Left ventricle myocardium superior (tissue), 1 donor: ENCODE measurements around the gene LGR6. TPM values are rescaled to one million over a fixed set of nuclear protein-coding genes. Genes with fewer than 3 reads are reported as not detected.

Experiments used
- total RNA-seq: library from RNA; stranded (reverse); fragmentation: NEBNext Ultra II Directional; extraction: Animal tissue kit (Norgen Biotek cat#: 25700); gene quantifications from one replicate; pipeline ENCODE4 v1.2.1, GENCODE V29; 2021
- donor health status: DM: no; HTN: yes; CAD: no; lungs with severe emphysema.

Gene LGR6
- total RNA-seq, 1 donor from 2014 or later: 2.9 TPM

Other genes starting within 250 kb of the LGR6 start
- gene LMOD1, start 247.3 kb upstream of the LGR6 start, total RNA-seq: 8.0 TPM
- gene TIMM17A, start 238.3 kb upstream of the LGR6 start, total RNA-seq: 79.0 TPM
- 11.6 TPM for gene RNPEP, start 211.2 kb upstream of the LGR6 start, total RNA-seq
- gene ELF3, start 183.2 kb upstream of the LGR6 start, total RNA-seq: 0.40 TPM
- gene GPR37L1, start 70.9 kb upstream of the LGR6 start, total RNA-seq: 0.07 TPM
- 65.1 TPM for gene ARL8A, start 49.1 kb upstream of the LGR6 start, total RNA-seq
- gene PTPN7, start 33.2 kb upstream of the LGR6 start, total RNA-seq: 0.92 TPM
- 13.0 TPM for gene UBE2T, start 148.1 kb downstream of the LGR6 start, total RNA-seq
- gene PPP1R12B, start 154.9 kb downstream of the LGR6 start, total RNA-seq: 667 TPM